ENCODE data around the gene KRT38.
A peak's percentile ranks its signal among the peaks of the same experiment; 100 is the strongest.
"Not testable (repeated sequence)": the region's sequence is repeated elsewhere in the genome, so short reads cannot be mapped to it uniquely, and the experiment has no call there.

KRT38 gene

GRCh38 chr17:41420134-41420533 is 20.6 kb downstream of the KRT38 start:
- no peak for DNase-seq

DNA sequence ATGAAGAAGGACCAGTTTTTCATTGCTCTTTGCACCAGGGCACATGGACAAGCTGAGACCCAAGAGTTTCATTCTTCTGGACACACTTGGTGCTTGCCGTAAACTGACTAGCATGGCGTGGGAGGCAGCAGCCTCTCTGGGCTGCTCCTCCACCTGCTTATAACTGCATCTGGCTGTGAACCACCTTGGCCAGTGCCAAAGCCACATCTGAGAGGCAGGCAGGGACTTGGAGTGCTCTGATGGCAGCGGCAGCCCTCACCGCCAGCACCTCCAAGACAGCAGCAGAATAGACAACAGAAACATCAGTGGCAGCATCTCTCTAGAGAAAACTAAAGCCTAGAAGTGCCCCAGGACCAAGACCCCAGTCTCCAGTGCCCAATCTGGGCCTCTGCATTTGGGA is 21.1 kb downstream of the KRT38 start:
- DNase-seq: peak; percentile 81

DNA sequence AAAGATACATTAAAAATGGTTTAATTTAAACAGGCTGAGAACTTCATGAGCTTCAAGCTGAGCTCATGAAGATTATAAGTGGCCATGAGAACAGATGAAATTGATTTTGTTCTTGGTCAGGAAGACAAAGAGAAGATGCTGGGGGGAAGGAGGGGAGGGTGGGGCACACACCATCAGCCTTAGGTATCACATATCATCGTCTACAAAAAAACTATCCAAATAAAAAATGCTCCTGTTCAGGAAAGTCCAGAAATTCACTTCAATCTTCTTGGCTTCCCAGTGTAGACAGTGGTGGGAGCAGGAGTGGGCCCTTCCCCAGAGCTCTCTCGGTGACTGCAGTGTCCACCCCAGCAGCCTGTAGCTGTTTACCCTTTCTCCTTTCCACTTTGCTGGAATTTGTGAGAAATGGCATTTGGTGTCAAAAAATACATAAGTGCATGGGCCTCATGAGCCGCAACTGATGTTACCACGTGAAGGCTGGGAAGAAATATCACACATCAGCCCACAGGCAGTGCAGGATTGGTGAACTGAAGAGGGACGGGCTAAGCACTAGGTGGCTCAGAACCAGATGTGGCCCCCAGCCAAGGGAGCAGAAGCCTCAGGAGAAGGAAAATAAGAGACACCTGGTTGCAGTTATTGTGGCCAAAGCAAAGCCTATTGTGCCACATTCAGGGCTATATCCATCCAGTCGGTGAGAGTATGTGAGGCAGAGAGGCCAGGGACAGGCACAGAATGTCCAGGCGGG is 22.5 kb downstream of the KRT38 start:
- DNase-seq: peak; percentile 42

- no peak for DNase-seq
Observed at GRCh38 chr17:41417576-41418015, 23.2 kb downstream of the KRT38 start.

DNA sequence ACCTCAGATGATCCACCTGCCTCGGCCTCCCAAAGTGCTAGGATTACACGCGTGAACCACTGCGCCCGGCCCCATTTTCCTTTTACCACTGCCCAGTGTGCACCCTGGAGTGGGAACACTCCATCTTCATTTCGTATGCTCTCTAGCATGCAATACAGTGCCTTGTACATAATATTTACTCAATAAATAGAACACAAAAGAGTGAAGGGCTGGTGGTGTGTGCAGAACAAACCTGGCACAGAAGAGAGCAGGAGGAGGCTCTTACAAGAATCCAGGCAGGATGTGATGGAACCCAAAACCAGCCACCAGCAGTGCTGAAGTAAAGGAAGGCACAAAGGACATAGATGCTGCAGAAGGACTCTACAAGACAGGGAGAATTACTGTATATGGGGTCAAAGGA is 23.7 kb downstream of the KRT38 start:
- DNase-seq: no peak

GRCh38 chr17:41416479-41416878 is 24.3 kb downstream of the KRT38 start:
- no peak for DNase-seq

DNA sequence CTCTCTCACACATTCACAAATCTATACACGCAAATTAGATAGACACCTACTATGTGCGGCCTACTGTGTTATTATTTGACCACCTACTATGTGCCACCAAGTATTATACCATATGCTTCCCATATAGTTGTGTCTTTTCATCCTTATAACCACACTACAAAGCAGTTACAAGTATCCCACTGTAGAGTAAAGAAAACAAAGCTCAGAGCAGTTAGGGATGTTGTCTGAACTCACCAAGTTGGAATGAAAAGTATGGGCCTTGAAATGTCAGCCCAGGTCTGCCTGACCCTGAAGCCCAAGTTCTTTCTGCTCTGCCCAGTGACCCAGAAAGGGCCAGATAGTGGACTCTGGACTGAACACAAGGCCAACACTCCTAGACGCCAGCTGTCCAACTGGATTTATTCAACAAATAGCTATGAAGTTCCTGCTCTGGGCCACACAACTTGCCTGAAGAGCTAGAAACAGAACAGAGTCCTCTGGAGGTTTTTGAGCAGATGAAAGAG is 24.9 kb downstream of the KRT38 start:
- DNase-seq: no peak

- no peak for DNase-seq
Observed at GRCh38 chr17:41415411-41415810, 25.4 kb downstream of the KRT38 start.

GRCh38 chr17:41413982-41414381 is 26.8 kb downstream of the KRT38 start:
- no peak for DNase-seq

GRCh38 chr17:41413353-41413957 is 27.3 kb downstream of the KRT38 start:
- DNase-seq: peak; percentile 95

DNA sequence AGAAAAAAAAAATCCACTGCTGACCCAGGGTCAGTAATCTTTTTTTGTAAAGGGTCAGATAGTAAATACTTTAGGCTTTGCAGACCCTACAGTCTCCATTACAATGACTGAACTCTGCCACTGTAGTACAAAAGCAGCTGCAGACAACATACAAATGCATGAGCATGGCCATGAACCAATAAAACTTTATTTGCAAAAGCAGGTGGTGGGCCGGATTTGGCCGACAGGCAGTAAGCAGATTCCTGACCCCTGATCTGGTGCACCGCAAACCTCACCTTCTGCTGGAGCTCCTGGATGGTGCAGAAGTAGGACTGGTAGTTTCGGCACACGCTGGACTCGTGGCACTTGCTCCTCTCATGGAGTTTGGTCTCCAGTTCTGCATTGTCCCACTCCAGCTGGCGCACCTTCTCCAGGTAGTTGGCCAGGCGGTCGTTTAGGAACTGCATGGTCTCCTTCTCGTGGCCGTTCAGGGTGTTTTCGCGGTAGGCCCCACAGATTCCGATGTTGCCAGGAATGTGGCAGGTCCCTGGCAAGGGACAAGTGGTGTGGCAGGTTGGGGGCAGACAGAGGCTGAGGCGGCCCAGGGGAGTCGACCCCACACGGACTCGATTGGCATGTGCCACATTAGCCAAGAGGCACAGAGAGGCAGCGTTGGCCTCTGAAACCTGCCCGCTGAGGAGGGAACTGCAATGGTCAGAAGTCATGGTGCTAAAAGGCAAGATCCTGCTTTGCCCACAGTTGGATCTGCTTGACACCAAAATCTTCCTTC is 29.5 kb downstream of the KRT38 start:
- no peak for DNase-seq

GRCh38 chr17:41407226-41407625 is 33.6 kb downstream of the KRT38 start:
- DNase-seq: no peak

DNA sequence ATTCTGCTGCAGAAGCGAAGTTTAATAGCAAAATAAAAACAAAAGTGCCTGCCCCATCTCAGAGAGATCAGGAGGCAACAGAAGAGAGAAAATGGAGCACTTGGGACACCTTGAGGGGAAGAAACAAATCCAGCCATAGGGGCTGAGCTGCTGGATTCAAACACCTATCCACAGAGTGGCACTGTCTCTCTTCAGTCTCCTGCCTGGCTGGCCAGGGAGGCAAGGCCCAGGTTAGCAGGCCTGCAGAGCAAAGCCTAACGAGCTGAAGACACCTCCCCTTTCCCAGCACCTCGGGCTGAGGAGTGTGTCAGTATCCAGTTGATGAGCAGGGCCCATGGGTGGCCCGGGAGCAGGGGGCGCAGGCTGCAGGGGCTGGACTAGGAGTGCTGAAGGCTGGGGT is 34.6 kb downstream of the KRT38 start:
- DNase-seq: peak; percentile 25

DNA sequence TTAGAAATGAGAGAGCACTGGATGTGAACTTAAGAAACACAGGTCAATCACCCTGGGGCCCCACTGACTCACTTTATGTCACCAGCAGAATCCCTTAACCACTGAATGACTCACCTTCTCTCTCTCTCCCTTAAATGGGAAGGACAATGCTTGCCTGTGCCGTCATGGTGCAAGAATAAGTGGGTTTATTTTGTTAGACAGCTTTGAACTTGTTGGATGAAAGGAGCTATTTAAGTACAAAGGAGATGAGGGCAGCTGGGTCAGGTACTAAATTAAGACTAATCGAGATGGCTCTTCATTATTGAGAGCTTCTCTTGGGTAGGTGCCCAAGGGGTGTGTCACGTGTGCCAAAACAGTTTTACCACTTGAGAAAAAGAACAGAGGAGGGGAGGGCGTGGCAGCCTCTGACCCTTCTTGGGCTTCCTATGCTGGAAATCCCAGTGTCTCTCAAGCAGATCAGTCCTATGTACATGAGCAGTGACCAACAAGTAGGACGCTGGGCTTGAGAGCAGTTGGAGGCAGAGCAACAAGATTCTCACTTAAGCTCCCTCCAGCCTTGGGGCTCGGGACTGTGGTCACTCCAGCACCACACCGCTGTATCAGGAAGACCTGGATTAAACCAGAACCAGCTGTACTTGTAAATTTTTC is 36.6 kb downstream of the KRT38 start:
- DNase-seq: peak; percentile 97

DNA sequence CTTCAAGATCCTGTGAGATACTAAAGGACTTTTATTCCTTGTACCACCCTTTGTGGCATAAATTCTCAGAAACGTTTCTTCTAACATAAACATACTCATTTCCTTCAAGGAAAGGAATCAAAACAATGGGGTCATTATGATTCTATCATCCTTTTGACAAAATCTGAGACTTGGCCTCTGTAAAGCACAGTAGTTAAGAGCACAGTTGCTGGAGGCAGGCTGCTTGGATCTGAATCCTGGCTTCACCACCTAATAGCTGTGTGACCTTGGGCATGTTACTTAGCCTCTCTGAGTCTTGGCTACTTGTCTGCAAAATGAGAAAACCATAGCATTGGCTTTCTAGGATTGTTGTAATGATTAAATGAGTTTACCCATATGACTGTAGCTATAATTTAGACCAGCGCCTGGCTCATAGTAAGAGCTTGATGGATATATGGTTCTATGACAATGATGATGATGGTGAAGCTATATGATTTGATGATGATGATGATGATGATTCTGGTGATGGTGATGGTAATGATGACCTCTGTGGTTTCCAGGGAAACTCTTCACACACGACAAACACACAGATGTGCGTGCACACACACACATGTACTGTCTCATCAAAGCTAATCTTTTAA is 37.3 kb downstream of the KRT38 start:
- no peak for DNase-seq

GRCh38 chr17:41402161-41402560 is 38.6 kb downstream of the KRT38 start:
- no peak for DNase-seq

GRCh38 chr17:41396996-41397660 is 43.7 kb downstream of the KRT38 start, which contains the start of gene KRT31:
KRT31 (minus strand) TSS chr17:41397608; CDS start chr17:41397539, 69 bp downstream.
- DNase-seq: no peak

- no peak for DNase-seq
Observed at GRCh38 chr17:41396340-41396739, 44.4 kb downstream of the KRT38 start.

DNA sequence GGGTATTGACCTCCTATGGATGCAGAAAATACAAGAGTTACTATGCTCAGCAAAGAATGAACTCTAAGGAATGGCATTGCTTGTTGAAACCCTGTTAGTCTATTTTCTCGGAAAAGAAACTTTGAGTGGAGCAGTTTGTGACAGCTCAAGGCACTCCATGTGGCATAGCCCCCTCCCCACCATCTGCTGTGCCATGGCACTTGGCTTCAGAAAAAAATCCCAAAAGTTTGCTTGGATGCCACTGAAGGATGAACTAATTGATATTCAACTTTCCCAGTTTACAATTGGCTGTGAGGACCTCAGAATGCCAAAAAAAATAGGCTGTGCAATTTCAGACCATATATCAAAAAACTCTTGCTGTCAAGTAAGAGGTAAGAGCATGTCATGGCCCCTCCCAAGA is 45.2 kb downstream of the KRT38 start:
- DNase-seq: no peak

DNA sequence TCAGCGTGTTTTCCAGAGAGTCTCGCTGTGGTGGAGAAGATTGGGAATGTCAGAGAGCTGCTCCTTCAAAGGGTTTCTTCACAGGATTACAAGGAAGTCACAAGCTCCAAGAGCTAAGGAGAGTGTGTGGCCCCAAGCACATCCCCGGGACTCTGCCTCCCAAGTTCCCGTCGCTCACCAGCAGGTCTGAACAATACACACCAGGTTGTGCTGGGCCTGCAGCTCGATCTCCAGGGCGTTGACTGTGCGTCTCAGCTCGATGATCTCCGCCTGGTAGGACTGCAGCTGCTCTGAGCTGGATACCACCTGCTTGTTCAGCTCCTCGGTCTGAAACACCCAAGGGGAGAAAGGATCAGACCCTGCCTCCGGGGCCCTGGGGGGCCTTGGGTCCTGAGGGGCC is 45.7 kb downstream of the KRT38 start:
- not testable (repeated sequence) for DNase-seq

- DNase-seq: no peak
Observed at GRCh38 chr17:41394254-41394996, 46.4 kb downstream of the KRT38 start.

Measured in DMS79 treated with DMSO at 0.1 percent for 48 hours (cell line).